AG04450 (cell line): Measurements from ENCODE around the gene PPM1M. TPM values are rescaled to one million over a fixed set of nuclear protein-coding genes. Genes with fewer than 3 reads are reported as not detected.

Experiments used
- CTCF ChIA-PET: fragments of 300-600, 350-600 bp; formaldehyde crosslinking; extraction: SDS; loops from one replicate; lab custom pipeline; 2022; ENCODE audit warnings: antibody characterized with exemption, inconsistent platforms; lab: Charles Lee
- POLR2A ChIA-PET: fragments of 350-600 bp; formaldehyde crosslinking; extraction: SDS; loops from one replicate; lab custom pipeline; 2021; ENCODE audit warnings: antibody characterized with exemption, inconsistent platforms; lab: Yijun Ruan, JAX
- DNase-seq: peaks from one replicate; pipeline ENCODE4 v3.0.0-alpha.2; 2011; ENCODE audit warnings: low read depth, low spot score
- H3K27ac ChIP-seq: one replicate; pipeline ENCODE4 v1.5.1; 2012; ENCODE audit warnings: low read depth, low read length, control low read depth
- H3K27me3 ChIP-seq: one replicate; pipeline ENCODE4 v1.6.0; 2012; ENCODE audit warnings: low read length; ENCODE audit not compliant: control insufficient read depth, insufficient read depth
- H3K4me3 ChIP-seq: 2 replicates; pipeline ENCODE4 v1.5.1; 2011; ENCODE audit warnings: mild to moderate bottlenecking, low read depth, low read length, control low read depth
- H3K9me3 ChIP-seq: 2 replicates; pipeline ENCODE4 v1.5.1; 2012; ENCODE audit warnings: low read length; ENCODE audit not compliant: control insufficient read depth, insufficient read depth
- CTCF ChIP-seq: IDR thresholded peaks from 2 replicates; pipeline ENCODE4 v1.5.1; 2011; ENCODE audit warnings: low read depth, low read length, control low read depth, inconsistent platforms
- polyA plus RNA-seq: library from polyadenylated mRNA; depleted of rRNA; stranded (reverse); fragments of >200 nt; gene quantifications from 2 replicates; pipeline ENCODE4 v1.2.3, GENCODE V29; 2011

Gene PPM1M
- polyA plus RNA-seq, 1 experiment: 29.2 TPM

DNA sequence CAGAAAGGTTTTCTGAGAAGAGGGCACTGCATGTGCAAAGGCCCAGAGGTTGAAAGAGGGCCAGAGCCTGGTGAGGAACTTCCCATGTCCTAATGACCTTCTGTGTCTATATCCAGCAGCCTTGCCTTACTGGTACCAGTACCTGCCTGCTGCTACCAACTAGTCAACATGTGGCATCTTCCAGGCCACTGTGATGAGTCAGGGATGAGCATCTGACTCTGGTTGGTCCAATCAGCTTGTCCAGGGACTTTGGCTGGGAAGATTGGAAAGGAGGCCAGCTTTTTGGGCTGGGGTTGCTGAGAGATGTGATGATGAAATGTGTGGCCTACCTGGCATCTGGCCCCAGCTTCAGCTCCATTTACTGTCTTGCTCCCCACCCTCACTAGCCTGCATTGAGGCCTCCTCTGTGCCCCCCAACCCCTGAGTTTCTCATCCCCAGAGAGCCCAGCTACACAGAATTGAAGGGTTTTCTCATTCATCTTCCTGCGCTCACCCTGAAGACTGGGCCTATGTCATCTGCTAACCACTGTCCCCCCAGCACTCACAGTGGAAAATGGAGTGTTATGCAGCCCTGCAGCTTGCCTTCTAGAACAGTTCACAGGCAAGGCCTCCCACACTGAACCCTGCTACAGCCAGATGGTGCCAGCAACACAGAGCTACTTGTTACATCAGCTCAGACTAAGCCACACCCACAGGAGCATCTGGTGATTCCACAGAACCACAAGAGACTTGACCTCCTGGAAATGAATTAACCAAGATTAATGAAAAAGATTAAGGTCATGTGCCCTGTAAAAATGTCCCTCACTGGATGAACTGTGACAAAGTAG, 5.3 kb upstream of the PPM1M start:
- Histone ChIP-seq H3K4me3 (peak overlapping the region; percentile 96), H3K27me3 (no peaks in the 10 kb centered on the region), H3K9me3 (peaks cover 9% of the 10 kb centered on the region), H3K27ac (peak overlapping the region; percentile 96)
- DNase-seq: peak; percentile 87
- TF ChIP-seq CTCF: 0 out of 2 replicates have a peak, but pooled peaks have one; percentile 9
- ChIA-PET CTCF (interaction anchor here (0.6 to 1.3 kb wide), 6 partner anchors 9 to 99 kb away, joined by 3 to 10 read pairs (median 4); partner anchors contain the start of gene WDR82), POLR2A (interaction anchor here (0.7 to 1.3 kb wide), 4 partner anchors 23 to 86 kb away, joined by 3 to 7 read pairs (median 3); partner anchors contain the start of genes GLYCTK, POC1A and WDR82)

- peak overlapping the region; percentile 96 for H3K27ac ChIP-seq
Measured at GRCh38 chr3:52240886-52241370, 4.6 kb upstream of the PPM1M start.

DNA sequence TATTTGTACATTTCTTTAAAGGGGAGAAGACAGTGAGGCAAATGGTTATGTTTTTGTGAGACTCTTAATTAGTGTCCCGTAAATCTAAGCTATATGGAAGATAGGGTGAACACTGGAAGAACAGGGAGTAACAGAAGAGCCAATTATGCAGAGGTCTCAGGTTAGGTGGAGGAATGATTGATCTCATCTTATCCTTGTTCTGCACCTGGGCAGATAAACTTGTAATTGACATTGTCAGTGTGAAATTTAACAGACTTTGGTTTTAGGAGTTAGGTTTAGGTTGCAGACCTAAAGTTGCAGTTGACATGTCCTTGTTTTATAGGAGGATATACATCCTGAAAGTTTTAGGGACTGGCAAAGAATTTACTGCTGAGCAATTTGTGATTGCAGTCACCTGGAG, 3.5 kb upstream of the PPM1M start:
- CTCF ChIA-PET: interaction anchor here (1.1 to 2.7 kb wide), 2 partner anchors 11 to 22 kb away, joined by 3 to 17 read pairs; no protein-coding TSS in a partner anchor
- no peak overlapping the region for H3K27ac ChIP-seq
- peaks cover 9% of the 10 kb centered on the region for H3K9me3 ChIP-seq
- POLR2A ChIA-PET: no interaction called here
- H3K27me3 ChIP-seq: no peaks in the 10 kb centered on the region
- no peak for TF ChIP-seq CTCF
- DNase-seq: no peak
- no peak overlapping the region for H3K4me3 ChIP-seq

More at GRCh38 chr3:52240886-52241370, 4.6 kb upstream of the PPM1M start:
- CTCF ChIA-PET: interaction anchor here (0.6 to 1.3 kb wide), 5 partner anchors 10 to 98 kb away, joined by 3 to 10 read pairs (median 5); partner anchors contain the start of gene WDR82
- Histone ChIP-seq H3K9me3 (peaks cover 9% of the 10 kb centered on the region), H3K27me3 (no peaks in the 10 kb centered on the region), H3K4me3 (no peak overlapping the region)
- no peak for DNase-seq
- POLR2A ChIA-PET: interaction anchor here (0.7 to 1.3 kb wide), 4 partner anchors 24 to 87 kb away, joined by 3 to 7 read pairs (median 3); partner anchors contain the start of genes GLYCTK, POC1A and WDR82
- TF ChIP-seq CTCF: no peak

GRCh38 chr3:52243791-52244628, 1.5 kb upstream of the PPM1M start:
- no peak for TF ChIP-seq CTCF
- Histone ChIP-seq H3K9me3 (peaks cover 9% of the 10 kb centered on the region), H3K27ac (no peak overlapping the region), H3K4me3 (no peak overlapping the region), H3K27me3 (no peaks in the 10 kb centered on the region)
- ChIA-PET CTCF (interaction anchor here (1.1 to 2.7 kb wide), 2 partner anchors 24 to 95 kb away, joined by 6 to 17 read pairs; no protein-coding TSS in a partner anchor), POLR2A (no interaction called here)
- DNase-seq: no peak
